Measurements from ENCODE around the gene CD44. TPM values are rescaled to one million over a fixed set of nuclear protein-coding genes. Genes with fewer than 3 reads are reported as not detected.

CD44 gene
- polyA plus RNA-seq, 1 of the 3 experiments (the other 2 are of a cell fraction): 457 TPM

DNA sequence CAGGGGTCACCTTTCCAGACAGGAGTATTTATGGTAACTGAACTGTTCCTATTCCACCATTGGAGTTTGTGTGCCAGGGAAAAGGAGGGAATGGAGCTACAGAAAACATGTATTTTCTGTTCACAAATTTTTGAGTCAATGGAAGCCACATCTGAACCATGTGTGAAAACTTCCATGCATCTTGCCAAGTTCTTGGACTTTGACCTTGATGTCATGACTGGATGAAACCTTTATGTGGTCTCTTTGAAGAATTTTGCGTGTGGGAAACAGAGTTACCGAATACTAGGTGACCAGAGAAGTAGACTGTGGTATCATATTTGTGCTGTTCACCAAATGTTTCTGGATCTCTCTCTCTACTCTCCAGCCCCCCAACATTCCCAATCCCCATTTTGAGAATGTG is 104.8 kb downstream of the CD44 start (continued):
- TF ChIP-seq, protein P1, sequence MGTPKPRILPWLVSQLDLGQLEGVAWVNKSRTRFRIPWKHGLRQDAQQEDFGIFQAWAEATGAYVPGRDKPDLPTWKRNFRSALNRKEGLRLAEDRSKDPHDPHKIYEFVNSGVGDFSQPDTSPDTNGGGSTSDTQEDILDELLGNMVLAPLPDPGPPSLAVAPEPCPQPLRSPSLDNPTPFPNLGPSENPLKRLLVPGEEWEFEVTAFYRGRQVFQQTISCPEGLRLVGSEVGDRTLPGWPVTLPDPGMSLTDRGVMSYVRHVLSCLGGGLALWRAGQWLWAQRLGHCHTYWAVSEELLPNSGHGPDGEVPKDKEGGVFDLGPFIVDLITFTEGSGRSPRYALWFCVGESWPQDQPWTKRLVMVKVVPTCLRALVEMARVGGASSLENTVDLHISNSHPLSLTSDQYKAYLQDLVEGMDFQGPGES (IDR thresholded peaks at IDR 0.05; ENCODE audit: low read depth, low read length): no peak
- no peak for TF ChIP-seq TCF12 (IDR thresholded peaks at IDR 0.05)
- TF ChIP-seq, protein P2, sequence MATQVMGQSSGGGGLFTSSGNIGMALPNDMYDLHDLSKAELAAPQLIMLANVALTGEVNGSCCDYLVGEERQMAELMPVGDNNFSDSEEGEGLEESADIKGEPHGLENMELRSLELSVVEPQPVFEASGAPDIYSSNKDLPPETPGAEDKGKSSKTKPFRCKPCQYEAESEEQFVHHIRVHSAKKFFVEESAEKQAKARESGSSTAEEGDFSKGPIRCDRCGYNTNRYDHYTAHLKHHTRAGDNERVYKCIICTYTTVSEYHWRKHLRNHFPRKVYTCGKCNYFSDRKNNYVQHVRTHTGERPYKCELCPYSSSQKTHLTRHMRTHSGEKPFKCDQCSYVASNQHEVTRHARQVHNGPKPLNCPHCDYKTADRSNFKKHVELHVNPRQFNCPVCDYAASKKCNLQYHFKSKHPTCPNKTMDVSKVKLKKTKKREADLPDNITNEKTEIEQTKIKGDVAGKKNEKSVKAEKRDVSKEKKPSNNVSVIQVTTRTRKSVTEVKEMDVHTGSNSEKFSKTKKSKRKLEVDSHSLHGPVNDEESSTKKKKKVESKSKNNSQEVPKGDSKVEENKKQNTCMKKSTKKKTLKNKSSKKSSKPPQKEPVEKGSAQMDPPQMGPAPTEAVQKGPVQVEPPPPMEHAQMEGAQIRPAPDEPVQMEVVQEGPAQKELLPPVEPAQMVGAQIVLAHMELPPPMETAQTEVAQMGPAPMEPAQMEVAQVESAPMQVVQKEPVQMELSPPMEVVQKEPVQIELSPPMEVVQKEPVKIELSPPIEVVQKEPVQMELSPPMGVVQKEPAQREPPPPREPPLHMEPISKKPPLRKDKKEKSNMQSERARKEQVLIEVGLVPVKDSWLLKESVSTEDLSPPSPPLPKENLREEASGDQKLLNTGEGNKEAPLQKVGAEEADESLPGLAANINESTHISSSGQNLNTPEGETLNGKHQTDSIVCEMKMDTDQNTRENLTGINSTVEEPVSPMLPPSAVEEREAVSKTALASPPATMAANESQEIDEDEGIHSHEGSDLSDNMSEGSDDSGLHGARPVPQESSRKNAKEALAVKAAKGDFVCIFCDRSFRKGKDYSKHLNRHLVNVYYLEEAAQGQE (IDR thresholded peaks at IDR 0.05; ENCODE audit: low read depth, low read length): no peak
- TF ChIP-seq NRF1 (IDR thresholded peaks at IDR 0.05; ENCODE audit: low read depth, low read length): no peak
- no peak for TF ChIP-seq RXRA (IDR thresholded peaks at IDR 0.05; ENCODE audit: borderline replicate concordance, low read depth)
- TF ChIP-seq RFX5 (IDR thresholded peaks at IDR 0.05; ENCODE audit: low read length): no peak

- Histone ChIP-seq H3K9ac (no peak overlapping the region), H3K27me3 (ENCODE audit: insufficient read depth) (no peaks in the 10 kb centered on the region), H3K36me3 (replicated peaks in 1 of 2; ENCODE audit: control insufficient read depth in 1 of 2, insufficient read depth in 2 of 2, low read length in 1 of 2) (no peaks in the 10 kb centered on the region), H2AFZ (ENCODE audit: low read depth) (no peak overlapping the region), H3K4me3 (ENCODE audit: low read depth in 2 of 2, low read length in 1 of 2) (no peak overlapping the region), H4K20me1 (ENCODE audit: insufficient read depth) (no peaks in the 10 kb centered on the region), H3K9me3 (no peaks in the 10 kb centered on the region), H3K27ac (ENCODE audit: low read depth in 2 of 2, low read length in 1 of 2) (no peak overlapping the region), H3K9me2 (no peaks in the 10 kb centered on the region), H3K79me2 (ENCODE audit: insufficient read depth) (no peaks in the 10 kb centered on the region), H3K4me1 (ENCODE audit: control insufficient read depth in 1 of 2, insufficient read depth in 2 of 2, low read depth in 1 of 2, low read length in 1 of 2) (no peaks in the 10 kb centered on the region; a peak in 1 of 4 replicates), H3K4me2 (no peak overlapping the region), H3F3A (replicated peaks; ENCODE audit: insufficient read depth) (peaks cover 6% of the 10 kb centered on the region)
- CTCF ChIA-PET: interaction anchor here (2.9 kb wide), 1 partner anchor 13 kb away, joined by 9 read pairs; no protein-coding TSS in a partner anchor
- POLR2A ChIA-PET: no interaction called here
- 81% methylated on average over 4 of the region's 4 CpGs for WGBS (ENCODE audit: low lambda C conversion rate)
- no peak for DNase-seq
- TF ChIP-seq GATA2 (CRISPR knock-in tag; IDR thresholded peaks at IDR 0.05): no peak
Observed at GRCh38 chr11:35245056-35245455, 106.1 kb downstream of the CD44 start.

DNA sequence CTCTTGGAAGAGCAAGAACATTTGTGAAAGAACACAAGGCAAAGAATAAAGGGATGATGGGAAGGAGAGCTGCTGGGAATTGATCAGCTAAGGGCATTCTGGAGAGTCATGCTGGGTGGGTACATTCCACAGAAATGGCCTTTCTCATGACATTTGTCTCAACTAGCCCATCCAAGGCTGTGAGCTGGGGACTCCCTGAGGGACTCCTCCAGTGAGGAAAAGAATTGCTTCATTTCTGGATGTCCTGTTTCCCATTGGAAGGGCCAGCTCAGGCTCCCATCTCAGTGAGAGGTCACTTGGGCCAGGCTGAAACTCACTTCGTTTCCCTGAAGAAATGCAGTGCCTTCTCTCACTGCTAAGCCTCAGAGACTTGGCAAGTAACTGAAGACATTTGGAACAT is 106.8 kb downstream of the CD44 start:
- Histone ChIP-seq H3K4me1 (ENCODE audit: control insufficient read depth in 1 of 2, insufficient read depth in 2 of 2, low read depth in 1 of 2, low read length in 1 of 2) (no peaks in the 10 kb centered on the region; a peak in 1 of 4 replicates), H3K4me2 (no peak overlapping the region), H3K4me3 (ENCODE audit: low read depth in 2 of 2, low read length in 1 of 2) (no peak overlapping the region), H2AFZ (ENCODE audit: low read depth) (no peak overlapping the region), H3K9ac (no peak overlapping the region), H3F3A (replicated peaks; ENCODE audit: insufficient read depth) (peaks cover 6% of the 10 kb centered on the region), H3K36me3 (replicated peaks in 1 of 2; ENCODE audit: control insufficient read depth in 1 of 2, insufficient read depth in 2 of 2, low read length in 1 of 2) (no peaks in the 10 kb centered on the region), H3K79me2 (ENCODE audit: insufficient read depth) (no peaks in the 10 kb centered on the region), H3K27ac (ENCODE audit: low read depth in 2 of 2, low read length in 1 of 2) (no peak overlapping the region), H3K27me3 (ENCODE audit: insufficient read depth) (no peaks in the 10 kb centered on the region), H3K9me3 (no peaks in the 10 kb centered on the region), H4K20me1 (ENCODE audit: insufficient read depth) (no peaks in the 10 kb centered on the region), H3K9me2 (no peaks in the 10 kb centered on the region)
- TF ChIP-seq SIN3A (IDR thresholded peaks at IDR 0.05; ENCODE audit: borderline replicate concordance, low read depth, low read length): no peak
- TF ChIP-seq EP300 (IDR thresholded peaks at IDR 0.05; ENCODE audit: borderline replicate concordance in 1 of 2, low read depth in 1 of 2, low read length in 1 of 2): no peak
- TF ChIP-seq YY1 (IDR thresholded peaks at IDR 0.05; ENCODE audit: low read depth): no peak
- TF ChIP-seq RAD21 (IDR thresholded peaks at IDR 0.05; ENCODE audit: low read length): no peak
- TF ChIP-seq RXRA (IDR thresholded peaks at IDR 0.05; ENCODE audit: borderline replicate concordance, low read depth): no peak
- no peak for TF ChIP-seq GABPA (IDR thresholded peaks at IDR 0.05; ENCODE audit: low read depth)
- TF ChIP-seq, protein P3, sequence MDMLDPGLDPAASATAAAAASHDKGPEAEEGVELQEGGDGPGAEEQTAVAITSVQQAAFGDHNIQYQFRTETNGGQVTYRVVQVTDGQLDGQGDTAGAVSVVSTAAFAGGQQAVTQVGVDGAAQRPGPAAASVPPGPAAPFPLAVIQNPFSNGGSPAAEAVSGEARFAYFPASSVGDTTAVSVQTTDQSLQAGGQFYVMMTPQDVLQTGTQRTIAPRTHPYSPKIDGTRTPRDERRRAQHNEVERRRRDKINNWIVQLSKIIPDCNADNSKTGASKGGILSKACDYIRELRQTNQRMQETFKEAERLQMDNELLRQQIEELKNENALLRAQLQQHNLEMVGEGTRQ (IDR thresholded peaks at IDR 0.05; ENCODE audit: borderline replicate concordance, low read depth, low read length): no peak
- TF ChIP-seq ELF1 (IDR thresholded peaks at IDR 0.05): no peak
- no peak for TF ChIP-seq TEAD4 (IDR thresholded peaks at IDR 0.05; ENCODE audit: borderline replicate concordance, insufficient read depth)
- no peak for TF ChIP-seq RFX5 (IDR thresholded peaks at IDR 0.05; ENCODE audit: low read length)
- no peak for DNase-seq
- ChIA-PET POLR2A (no interaction called here), CTCF (interaction anchor here (0.9 to 2.9 kb wide), 3 partner anchors 13 to 320 kb away, joined by 3 to 9 read pairs (median 4); no protein-coding TSS in a partner anchor)
- 79% methylated on average over 1 of the region's 1 CpG for WGBS (ENCODE audit: low lambda C conversion rate)
